Neural progenitor cell (in vitro differentiated cells): ENCODE data around the gene CNTD1. TPM values are rescaled to one million over a fixed set of nuclear protein-coding genes. Genes with fewer than 3 reads are reported as not detected.

Experiments
- DNase-seq: peaks from one replicate; pipeline ENCODE4 v3.0.0-alpha.2; 2016; ENCODE audit warnings: low spot score
- H2AFZ ChIP-seq: fragments of 200-600 bp; sonication (generic); replicated peaks from 2 replicates; pipeline ENCODE4 v1.6.1; 2016; ENCODE audit warnings: antibody characterized with exemption
- H3F3A ChIP-seq: fragments of 200-600 bp; sonication (generic); 2 replicates; pipeline ENCODE4 v1.6.1; 2016; ENCODE audit warnings: antibody characterized with exemption, low read depth
- H3K27ac ChIP-seq: fragments of 200-600 bp; sonication (generic); 2 replicates; pipeline ENCODE4 v1.5.1; 2016; ENCODE audit warnings: mild to moderate bottlenecking
- H3K27me3 ChIP-seq: fragments of 200-600 bp; sonication (generic); 2 replicates; pipeline ENCODE4 v1.6.1; 2016; ENCODE audit warnings: mild to moderate bottlenecking, moderate library complexity
- H3K36me3 ChIP-seq: fragments of 200-600 bp; sonication (generic); 2 replicates; pipeline ENCODE4 v1.5.1; 2016
- H3K4me1 ChIP-seq: fragments of 200-600 bp; sonication (generic); 2 replicates; pipeline ENCODE4 v1.6.1; 2016; ENCODE audit warnings: mixed run types
- H3K4me2 ChIP-seq: fragments of 200-600 bp; sonication (generic); 2 replicates; pipeline ENCODE4 v1.6.1; 2016
- H3K4me3 ChIP-seq: fragments of 200-600 bp; sonication (generic); 2 replicates; pipeline ENCODE4 v1.5.1; 2016
- H3K79me2 ChIP-seq: fragments of 200-600 bp; sonication (generic); 2 replicates; pipeline ENCODE4 v1.6.1; 2016; ENCODE audit warnings: low read depth
- H3K9ac ChIP-seq: fragments of 200-600 bp; sonication (generic); 2 replicates; pipeline ENCODE4 v1.6.1; 2016
- H3K9me3 ChIP-seq: fragments of 200-600 bp; sonication (generic); 2 replicates; pipeline ENCODE4 v1.5.1; 2016; ENCODE audit warnings: low read depth
- H4K20me1 ChIP-seq: fragments of 200-600 bp; sonication (generic); 2 replicates; pipeline ENCODE4 v1.6.1; 2016; ENCODE audit warnings: low read depth
- H3K27ac Mint-ChIP-seq: 3 replicates; pipeline ENCODE4 v1.8.0; 2021; ENCODE audit warnings: mixed read lengths
- H3K27me3 Mint-ChIP-seq: 2 replicates; pipeline ENCODE4 v1.8.0; 2022; ENCODE audit warnings: low read depth, mild to moderate bottlenecking, inconsistent platforms, moderate library complexity, mixed read lengths; ENCODE audit not compliant: insufficient read depth
- H3K36me3 Mint-ChIP-seq: 3 replicates; pipeline ENCODE4 v1.8.0; 2021; ENCODE audit warnings: mixed read lengths
- H3K4me1 Mint-ChIP-seq: 3 replicates; pipeline ENCODE4 v1.8.0; 2021; ENCODE audit warnings: mixed read lengths
- H3K4me3 Mint-ChIP-seq: 3 replicates; pipeline ENCODE4 v1.8.0; 2021; ENCODE audit warnings: mild to moderate bottlenecking, moderate library complexity, mixed read lengths
- H3K9me3 Mint-ChIP-seq: 3 replicates; pipeline ENCODE4 v1.8.0; 2020; ENCODE audit warnings: mixed read lengths
- EZH2 ChIP-seq: fragments of 200-600 bp; sonication (generic); IDR thresholded peaks from 2 replicates; pipeline ENCODE4 v1.6.1; 2017; ENCODE audit warnings: antibody characterized with exemption, mild to moderate bottlenecking, moderate library complexity
- EZH2phosphoT487 ChIP-seq: fragments of 200-600 bp; sonication (generic); IDR thresholded peaks from 2 replicates; pipeline ENCODE4 v1.6.1; 2017; ENCODE audit warnings: antibody characterized with exemption
- total RNA-seq: library from RNA; depleted of rRNA; stranded (reverse); fragments of >200 nt; gene quantifications from 2 replicates; pipeline ENCODE4 v1.2.3, GENCODE V29; 2015; ENCODE audit warnings: low replicate concordance
- TF ChIP-seq, protein P1 (sequence below): fragments of 200-600 bp; sonication (generic); IDR thresholded peaks from 2 replicates; pipeline ENCODE4 v1.5.1; 2017; ENCODE audit warnings: antibody characterized with exemption, mild to moderate bottlenecking

CNTD1 gene
- total RNA-seq, 1 donor from 2014 or later = not detected

DNA sequence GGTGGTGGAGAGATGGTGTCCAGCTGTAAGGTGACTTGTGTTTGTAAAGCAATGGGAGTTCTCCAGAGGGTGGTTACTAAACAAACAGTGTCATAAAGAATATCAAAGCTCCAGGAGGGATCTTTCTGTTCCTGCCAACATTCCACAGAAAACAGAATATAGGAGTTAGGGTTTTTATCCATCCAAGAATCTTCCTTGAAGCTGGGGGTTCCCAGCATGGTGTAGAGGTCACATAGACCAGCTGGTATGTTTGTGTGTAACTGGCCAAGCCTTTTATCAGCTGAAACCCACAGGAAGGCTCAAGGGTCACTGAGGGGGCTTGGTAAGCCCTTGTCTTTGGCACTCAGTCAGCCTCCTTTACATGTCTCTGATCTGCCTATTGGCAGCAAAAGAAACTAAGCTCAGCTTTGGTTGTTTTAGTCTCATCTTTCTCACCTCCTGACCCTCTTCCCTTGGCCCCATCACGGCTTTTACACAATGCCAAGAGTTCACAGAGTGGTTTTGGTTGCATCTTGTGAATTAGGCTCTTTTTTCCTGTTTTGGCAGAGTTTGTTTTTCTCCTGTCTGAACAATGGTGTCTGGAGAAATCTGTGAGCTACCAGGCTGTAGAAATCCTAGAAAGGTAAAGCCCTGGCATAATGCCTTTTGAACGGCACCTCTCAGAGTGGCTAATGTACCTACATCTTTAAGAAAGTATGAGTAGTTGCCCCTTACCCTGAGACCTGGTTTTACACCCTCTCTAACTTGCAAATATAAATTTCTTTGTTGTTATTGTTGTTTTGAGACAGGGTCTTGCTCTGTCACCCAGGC is 4.6 kb downstream of the CNTD1 start:
- DNase-seq = no peak
- Histone ChIP-seq H3K4me1 (no peaks in the 10 kb centered on the region), H3K79me2 (peaks cover 1% of the 10 kb centered on the region), H3K27ac (no peak overlapping the region), H2AFZ (no peak overlapping the region), H3F3A (no peaks in the 10 kb centered on the region), H3K4me2 (no peak overlapping the region), H3K4me3 (no peak overlapping the region), H3K9me3 (no peaks in the 10 kb centered on the region), H3K27me3 (peaks cover 34% of the 10 kb centered on the region), H4K20me1 (no peaks in the 10 kb centered on the region), H3K36me3 (no peaks in the 10 kb centered on the region), H3K9ac (no peak overlapping the region)
- H3K36me3 Mint-ChIP-seq = peaks cover 2% of the 10 kb centered on the region
- H3K27me3 Mint-ChIP-seq = peaks cover 12% of the 10 kb centered on the region
- H3K4me3 Mint-ChIP-seq = peak overlapping the region; percentile 42
- no peak for TF ChIP-seq EZH2
- TF ChIP-seq, protein P1, sequence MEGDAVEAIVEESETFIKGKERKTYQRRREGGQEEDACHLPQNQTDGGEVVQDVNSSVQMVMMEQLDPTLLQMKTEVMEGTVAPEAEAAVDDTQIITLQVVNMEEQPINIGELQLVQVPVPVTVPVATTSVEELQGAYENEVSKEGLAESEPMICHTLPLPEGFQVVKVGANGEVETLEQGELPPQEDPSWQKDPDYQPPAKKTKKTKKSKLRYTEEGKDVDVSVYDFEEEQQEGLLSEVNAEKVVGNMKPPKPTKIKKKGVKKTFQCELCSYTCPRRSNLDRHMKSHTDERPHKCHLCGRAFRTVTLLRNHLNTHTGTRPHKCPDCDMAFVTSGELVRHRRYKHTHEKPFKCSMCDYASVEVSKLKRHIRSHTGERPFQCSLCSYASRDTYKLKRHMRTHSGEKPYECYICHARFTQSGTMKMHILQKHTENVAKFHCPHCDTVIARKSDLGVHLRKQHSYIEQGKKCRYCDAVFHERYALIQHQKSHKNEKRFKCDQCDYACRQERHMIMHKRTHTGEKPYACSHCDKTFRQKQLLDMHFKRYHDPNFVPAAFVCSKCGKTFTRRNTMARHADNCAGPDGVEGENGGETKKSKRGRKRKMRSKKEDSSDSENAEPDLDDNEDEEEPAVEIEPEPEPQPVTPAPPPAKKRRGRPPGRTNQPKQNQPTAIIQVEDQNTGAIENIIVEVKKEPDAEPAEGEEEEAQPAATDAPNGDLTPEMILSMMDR = no peak
- TF ChIP-seq EZH2phosphoT487 = no peak
- H3K9me3 Mint-ChIP-seq = peaks cover 3% of the 10 kb centered on the region
- H3K4me1 Mint-ChIP-seq = peaks cover 22% of the 10 kb centered on the region
- H3K27ac Mint-ChIP-seq = peak overlapping the region; percentile 80

DNA sequence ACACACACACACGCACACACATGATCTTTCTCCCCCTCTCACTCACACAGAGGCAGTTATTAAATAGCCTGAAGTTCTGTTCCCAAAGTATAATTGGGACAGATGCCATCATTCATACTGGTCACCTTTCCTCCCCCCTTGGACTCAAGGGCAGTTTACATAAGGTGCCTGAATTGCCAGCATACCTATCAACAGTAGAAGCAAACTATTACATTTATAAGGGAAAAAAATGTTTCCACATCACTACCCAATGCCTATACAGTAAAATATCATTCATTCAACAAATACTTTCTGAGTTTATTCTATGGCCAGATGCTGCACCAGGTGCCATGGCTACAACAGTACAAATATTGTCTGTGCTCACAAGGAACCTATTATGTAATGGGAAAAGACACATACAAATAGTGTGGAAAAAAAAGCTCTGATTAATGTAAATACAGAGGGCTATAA is 6.3 kb downstream of the CNTD1 start:
- H3K27me3 ChIP-seq = peaks cover 25% of the 10 kb centered on the region
- H3K9ac ChIP-seq = no peak overlapping the region
- Mint-ChIP-seq H3K4me1 (peaks cover 16% of the 10 kb centered on the region), H3K9me3 (no peaks in the 10 kb centered on the region), H3K27ac (no peak overlapping the region), H3K4me3 (no peak overlapping the region), H3K27me3 (peaks cover 2% of the 10 kb centered on the region), H3K36me3 (no peaks in the 10 kb centered on the region)
- no peaks in the 10 kb centered on the region for H3K79me2 ChIP-seq
- H3K4me3 ChIP-seq = no peak overlapping the region
- H3K36me3 ChIP-seq = no peaks in the 10 kb centered on the region
- H4K20me1 ChIP-seq = no peaks in the 10 kb centered on the region
- no peak overlapping the region for H3K27ac ChIP-seq
- H3K4me1 ChIP-seq = no peaks in the 10 kb centered on the region
- TF ChIP-seq, protein P1 = no peak
- TF ChIP-seq EZH2 (no peak), EZH2phosphoT487 (no peak)
- H3K4me2 ChIP-seq = no peak overlapping the region
- H2AFZ ChIP-seq = no peak overlapping the region
- DNase-seq = no peak
- no peaks in the 10 kb centered on the region for H3K9me3 ChIP-seq
- H3F3A ChIP-seq = no peaks in the 10 kb centered on the region

DNA sequence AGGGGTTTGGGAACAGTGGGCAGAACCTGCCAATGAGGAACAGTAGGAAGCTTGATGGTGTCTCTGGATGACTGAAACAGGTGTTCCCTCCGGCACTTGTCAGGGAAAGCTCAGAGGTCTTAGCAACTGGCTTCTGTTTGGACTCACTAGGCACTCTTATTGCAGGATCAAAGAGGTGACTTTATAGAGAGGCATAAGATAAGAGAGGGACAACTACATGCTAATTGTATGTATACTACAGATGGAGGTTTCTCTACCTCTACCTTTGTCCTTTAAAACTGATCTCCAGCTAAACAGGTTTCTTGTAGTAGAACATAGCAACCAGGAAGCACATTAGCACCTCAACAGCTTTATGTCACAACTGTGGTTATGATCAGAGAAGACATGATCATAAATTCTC is 7.6 kb downstream of the CNTD1 start:
- peaks cover 18% of the 10 kb centered on the region for H3K27me3 ChIP-seq
- H3K4me1 ChIP-seq = no peaks in the 10 kb centered on the region
- no peak overlapping the region for H3K4me3 Mint-ChIP-seq
- no peaks in the 10 kb centered on the region for H3K36me3 ChIP-seq
- no peaks in the 10 kb centered on the region for H3K9me3 Mint-ChIP-seq
- TF ChIP-seq EZH2phosphoT487 = no peak
- TF ChIP-seq EZH2 = no peak
- TF ChIP-seq, protein P1 = no peak
- H3K36me3 Mint-ChIP-seq = no peaks in the 10 kb centered on the region
- no peak for DNase-seq
- no peak overlapping the region for H3K27ac Mint-ChIP-seq
- H3K4me3 ChIP-seq = no peak overlapping the region
- H2AFZ ChIP-seq = no peak overlapping the region
- no peak overlapping the region for H3K27ac ChIP-seq
- H3K4me1 Mint-ChIP-seq = peaks cover 16% of the 10 kb centered on the region
- no peaks in the 10 kb centered on the region for H4K20me1 ChIP-seq
- no peaks in the 10 kb centered on the region for H3K27me3 Mint-ChIP-seq
- no peaks in the 10 kb centered on the region for H3K9me3 ChIP-seq
- H3K79me2 ChIP-seq = no peaks in the 10 kb centered on the region
- H3K9ac ChIP-seq = no peak overlapping the region
- H3K4me2 ChIP-seq = no peak overlapping the region
- no peaks in the 10 kb centered on the region for H3F3A ChIP-seq
